ENCODE data around the gene ATP6AP1. TPM values are rescaled to one million over a fixed set of nuclear protein-coding genes. Genes with fewer than 3 reads are reported as not detected.

ATP6AP1 gene
- total and polyA plus RNA-seq, 2 donors (not counting 1 experiment from before 2014, with no cell fraction given), result 47.1 to 57.7 TPM

DNA sequence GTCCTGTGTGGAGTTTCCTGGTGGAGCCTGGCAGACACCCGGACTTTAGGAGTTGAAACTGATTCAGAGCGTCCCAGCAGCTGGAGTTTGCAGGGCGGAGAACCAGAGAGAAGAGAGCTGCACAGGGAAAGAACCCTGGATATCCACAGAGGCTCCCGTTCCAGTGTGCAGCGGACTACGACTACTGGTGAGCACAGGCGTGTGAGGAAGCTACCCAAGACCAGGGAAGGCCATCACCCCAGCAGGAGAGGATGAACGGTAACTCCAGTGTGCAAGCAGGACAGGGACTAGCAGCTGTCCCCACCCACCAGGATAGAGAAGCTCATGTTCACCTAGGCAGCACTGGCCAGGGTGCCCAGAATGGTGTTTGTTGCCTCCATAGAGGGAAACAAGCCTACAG is 48.3 kb downstream of the ATP6AP1 start:
- CTCF ChIA-PET, result interaction anchor here (1.0 to 1.2 kb wide), 2 partner anchors 18 to 78 kb away, joined by 3 read pairs; partner anchors contain the start of gene RPL10

DNA sequence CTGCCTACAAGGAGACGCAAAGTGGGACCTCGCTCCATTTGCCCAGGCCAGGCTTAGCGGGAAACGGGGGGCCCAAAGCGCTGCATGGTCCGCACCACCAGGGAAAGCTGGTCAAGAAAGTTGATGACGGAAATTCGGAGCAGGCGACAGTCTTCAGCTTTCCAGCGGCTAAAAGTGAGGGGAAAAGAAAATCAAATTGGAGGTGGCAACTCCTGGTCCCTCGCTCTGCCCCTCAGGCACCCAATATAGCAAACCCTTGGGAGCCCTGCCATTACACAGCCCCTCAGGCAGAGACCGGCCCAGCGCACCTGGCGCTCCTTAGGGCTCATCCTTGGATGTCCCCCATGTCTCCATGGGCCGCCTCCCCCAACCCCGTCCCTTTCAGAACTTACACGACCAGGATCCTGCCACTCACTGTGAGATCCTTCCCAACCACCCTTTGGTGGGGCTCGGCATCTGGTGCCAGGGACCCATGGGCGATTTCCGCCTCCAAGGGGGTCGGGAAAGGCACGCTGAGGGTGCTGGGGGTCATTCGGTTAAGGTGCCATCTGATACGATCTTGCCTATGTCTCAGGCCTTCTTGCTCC is 49.5 kb downstream of the ATP6AP1 start:
- ATAC-seq (ENCODE audit: low read depth), result no peak
- Histone ChIP-seq H3K9ac (ENCODE audit: low read length) (peak overlapping the region; percentile 49), H3K4me2 (replicated peaks; ENCODE audit: low read depth, low read length, poor library complexity, severe bottlenecking) (peak overlapping the region; percentile 75), H2AFZ (ENCODE audit: insufficient read depth, low read depth, low read length, poor library complexity, severe bottlenecking) (peak overlapping the region; percentile 65), H3K36me3 (replicated peaks in 1 of 2; ENCODE audit: control extremely low read depth in 1 of 2, control insufficient read depth in 1 of 2, extremely low read depth in 1 of 2, insufficient read depth in 2 of 2, low read length in 1 of 2) (no peaks in the 10 kb centered on the region), H3K4me1 (ENCODE audit: control insufficient read depth in 2 of 2, insufficient read depth in 2 of 2, low read length in 2 of 2) (peaks cover 5 to 16% of the 10 kb centered on the region in 2 donors), H3K79me2 (ENCODE audit: control insufficient read depth, insufficient read depth, low read length) (no peaks in the 10 kb centered on the region), H3K27me3 (replicated peaks in 1 of 4; ENCODE audit: control extremely low read depth in 1 of 4, control insufficient read depth in 3 of 4, insufficient read depth in 4 of 4, low read length in 3 of 4) (no peaks in the 10 kb centered on the region), H3K9me3 (ENCODE audit: control extremely low read depth in 1 of 3, control insufficient read depth in 2 of 3, insufficient read depth in 1 of 3, low read length in 2 of 3) (no peaks in the 10 kb centered on the region), H3K4me3 (ENCODE audit: control extremely low read depth in 1 of 5, extremely low read depth in 1 of 5, insufficient read depth in 1 of 5, low read depth in 2 of 5, low read length in 4 of 5) (peak overlapping the region in 4 of 5 experiments; percentile 51 to 59 (median 54)), H3K27ac (ENCODE audit: low read length in 2 of 2) (peak overlapping the region; percentile 41 to 75), H4K20me1 (ENCODE audit: control insufficient read depth, insufficient read depth, low read length, poor library complexity, severe bottlenecking) (no peaks in the 10 kb centered on the region)
- no peak for TF ChIP-seq EZH2 (IDR thresholded peaks at IDR 0.05; ENCODE audit: borderline replicate concordance, insufficient read depth, low read depth, low read length, poor library complexity, severe bottlenecking)
- TF ChIP-seq, protein P1, sequence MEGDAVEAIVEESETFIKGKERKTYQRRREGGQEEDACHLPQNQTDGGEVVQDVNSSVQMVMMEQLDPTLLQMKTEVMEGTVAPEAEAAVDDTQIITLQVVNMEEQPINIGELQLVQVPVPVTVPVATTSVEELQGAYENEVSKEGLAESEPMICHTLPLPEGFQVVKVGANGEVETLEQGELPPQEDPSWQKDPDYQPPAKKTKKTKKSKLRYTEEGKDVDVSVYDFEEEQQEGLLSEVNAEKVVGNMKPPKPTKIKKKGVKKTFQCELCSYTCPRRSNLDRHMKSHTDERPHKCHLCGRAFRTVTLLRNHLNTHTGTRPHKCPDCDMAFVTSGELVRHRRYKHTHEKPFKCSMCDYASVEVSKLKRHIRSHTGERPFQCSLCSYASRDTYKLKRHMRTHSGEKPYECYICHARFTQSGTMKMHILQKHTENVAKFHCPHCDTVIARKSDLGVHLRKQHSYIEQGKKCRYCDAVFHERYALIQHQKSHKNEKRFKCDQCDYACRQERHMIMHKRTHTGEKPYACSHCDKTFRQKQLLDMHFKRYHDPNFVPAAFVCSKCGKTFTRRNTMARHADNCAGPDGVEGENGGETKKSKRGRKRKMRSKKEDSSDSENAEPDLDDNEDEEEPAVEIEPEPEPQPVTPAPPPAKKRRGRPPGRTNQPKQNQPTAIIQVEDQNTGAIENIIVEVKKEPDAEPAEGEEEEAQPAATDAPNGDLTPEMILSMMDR (IDR thresholded peaks at IDR 0.05), result no peak
- DNase-seq, result no peak
- ChIA-PET POLR2A (interaction anchor here (1.1 to 1.8 kb wide), 2 partner anchors 11 to 19 kb away, joined by 5 to 6 read pairs; partner anchors contain the start of gene PLXNA3), CTCF (interaction anchor here (1.0 to 1.9 kb wide), 2 partner anchors 49 to 79 kb away, joined by 3 to 5 read pairs; partner anchors contain the start of gene RPL10)
- Mint-ChIP-seq H3K9me3 (ENCODE audit: insufficient read depth) (no peaks in the 10 kb centered on the region), H3K27me3 (no peaks in the 10 kb centered on the region), H3K4me3 (peak overlapping the region; percentile 88), H3K27ac (peak overlapping the region; percentile 94), H3K4me1 (peaks cover 17% of the 10 kb centered on the region)
- WGBS (ENCODE audit: insufficient coverage), result 50% methylated on average over 7 of the region's 24 CpGs
- intact Hi-C loops (cut with micrococcal nuclease), result loop anchor here (5.0 kb wide), 1 partner anchor 36 kb away; the partner anchor contains the start of gene FAM50A

More for the DNA sequence above, 48.3 kb downstream of the ATP6AP1 start:
- Mint-ChIP-seq H3K4me3 (no peak overlapping the region), H3K4me1 (peaks cover 11% of the 10 kb centered on the region), H3K27ac (no peak overlapping the region), H3K27me3 (no peaks in the 10 kb centered on the region), H3K9me3 (ENCODE audit: insufficient read depth) (no peaks in the 10 kb centered on the region)
- Histone ChIP-seq H3K79me2 (ENCODE audit: control insufficient read depth, insufficient read depth, low read length) (no peaks in the 10 kb centered on the region), H2AFZ (ENCODE audit: insufficient read depth, low read depth, low read length, poor library complexity, severe bottlenecking) (no peak overlapping the region), H4K20me1 (ENCODE audit: control insufficient read depth, insufficient read depth, low read length, poor library complexity, severe bottlenecking) (no peaks in the 10 kb centered on the region), H3K27me3 (replicated peaks in 1 of 4; ENCODE audit: control extremely low read depth in 1 of 4, control insufficient read depth in 3 of 4, insufficient read depth in 4 of 4, low read length in 3 of 4) (no peaks in the 10 kb centered on the region), H3K36me3 (replicated peaks in 1 of 2; ENCODE audit: control extremely low read depth in 1 of 2, control insufficient read depth in 1 of 2, extremely low read depth in 1 of 2, insufficient read depth in 2 of 2, low read length in 1 of 2) (peaks cover 0 to under 1% of the 10 kb centered on the region in 2 experiments), H3K9me3 (ENCODE audit: control extremely low read depth in 1 of 3, control insufficient read depth in 2 of 3, insufficient read depth in 1 of 3, low read length in 2 of 3) (no peaks in the 10 kb centered on the region), H3K4me1 (ENCODE audit: control insufficient read depth in 2 of 2, insufficient read depth in 2 of 2, low read length in 2 of 2) (peaks cover 5 to 16% of the 10 kb centered on the region in 2 donors), H3K9ac (ENCODE audit: low read length) (no peak overlapping the region), H3K4me2 (replicated peaks; ENCODE audit: low read depth, low read length, poor library complexity, severe bottlenecking) (no peak overlapping the region), H3K4me3 (ENCODE audit: control extremely low read depth in 1 of 5, extremely low read depth in 1 of 5, insufficient read depth in 1 of 5, low read depth in 2 of 5, low read length in 4 of 5) (no peak overlapping the region), H3K27ac (ENCODE audit: low read length in 2 of 2) (no peak overlapping the region)
- TF ChIP-seq, protein P1 (IDR thresholded peaks at IDR 0.05), result no peak
- TF ChIP-seq EZH2 (IDR thresholded peaks at IDR 0.05; ENCODE audit: borderline replicate concordance, insufficient read depth, low read depth, low read length, poor library complexity, severe bottlenecking), result no peak
- WGBS (ENCODE audit: insufficient coverage), result 96% methylated on average over 4 of the region's 8 CpGs
- ATAC-seq (ENCODE audit: low read depth), result no peak
- no peak for DNase-seq
- POLR2A ChIA-PET, result interaction anchor here (0.6 to 1.2 kb wide), 2 partner anchors 18 to 53 kb away, joined by 3 read pairs; no protein-coding TSS in a partner anchor
- intact Hi-C loops (cut with micrococcal nuclease), result loop anchor here (5.0 kb wide), 1 partner anchor 35 kb away; the partner anchor contains the start of gene FAM50A
